ENCODE data around the gene RNF212. TPM values are rescaled to one million over a fixed set of nuclear protein-coding genes. Genes with fewer than 3 reads are reported as not detected.

Gene RNF212
- polyA plus RNA-seq, 6 donors from 2014 or later, result 0.79 to 11.6 (median 2.0) TPM

DNA sequence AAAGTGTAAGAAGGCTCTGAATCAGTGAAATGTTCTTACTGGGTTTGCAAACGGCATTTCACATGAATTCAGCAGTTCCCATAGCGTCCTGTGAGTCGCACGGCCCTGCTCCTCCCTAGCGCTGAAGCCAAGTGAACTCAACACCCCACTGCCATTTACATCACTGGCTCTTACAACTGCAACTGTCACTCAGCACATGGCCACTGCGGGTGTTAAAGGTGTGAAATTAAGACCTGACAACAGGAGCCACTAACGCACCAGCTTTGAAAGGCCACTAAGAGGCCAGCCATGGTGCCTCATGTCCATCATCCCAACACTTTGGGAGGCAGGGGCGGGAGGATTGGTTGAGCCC lies 31.7 kb downstream of the RNF212 start:
- H3K4me3 Mint-ChIP-seq, result peak overlapping the region in 5 of 8 donors; percentile 5 to 67 (median 57)
- H3K36me3 Mint-ChIP-seq, result no peaks in the 10 kb centered on the region
- H3K9me3 Mint-ChIP-seq, result peaks cover 0 to 7% (median 0%) of the 10 kb centered on the region in 7 donors
- peaks cover 14 to 23% (median 17%) of the 10 kb centered on the region in 3 donors for H3K4me1 Mint-ChIP-seq
- ATAC-seq (ENCODE audit: low read depth in 2 of 2) (no peak), DNase-seq (no peak)
- peak overlapping the region; percentile 34 to 88 (median 65) for H3K27ac Mint-ChIP-seq
- peaks cover 26 to 57% (median 37%) of the 10 kb centered on the region in 3 donors for H3K27me3 Mint-ChIP-seq

DNA sequence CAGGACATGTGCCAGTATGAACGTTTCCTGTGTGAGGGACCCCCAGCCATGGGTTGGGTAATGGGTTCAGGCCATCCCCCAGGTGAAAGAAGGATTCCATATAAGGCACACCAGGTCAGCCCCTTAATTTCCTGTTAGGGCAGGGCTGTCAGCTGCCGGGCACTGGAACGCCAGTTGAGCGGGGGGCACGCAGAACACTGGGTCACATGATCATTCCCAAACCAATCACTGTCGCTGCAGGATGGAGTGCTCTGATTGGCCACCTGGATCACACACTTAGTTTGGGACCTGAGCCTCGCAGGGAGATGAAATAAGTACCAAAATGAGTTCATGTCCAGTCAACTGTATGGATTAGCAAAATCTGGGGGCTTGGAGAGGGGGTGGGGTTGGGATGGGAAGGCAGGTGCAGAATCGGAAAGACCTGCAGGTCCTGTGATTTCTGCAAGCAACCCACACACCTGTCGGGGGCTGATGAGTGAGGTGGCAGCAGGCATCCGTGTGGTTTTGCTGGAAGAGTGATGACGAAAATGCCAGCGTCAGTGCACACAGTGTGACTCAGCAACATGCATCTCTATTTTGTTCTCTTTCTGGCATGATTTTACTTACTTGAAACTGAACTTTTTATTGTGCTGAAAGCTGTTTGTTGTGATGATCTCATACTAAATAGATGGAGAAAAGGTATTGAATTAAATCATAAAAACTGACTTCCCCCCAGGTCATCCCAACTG lies 32.2 kb downstream of the RNF212 start:
- no peaks in the 10 kb centered on the region for H3K36me3 Mint-ChIP-seq
- peaks cover 26 to 57% (median 34%) of the 10 kb centered on the region in 3 donors for H3K27me3 Mint-ChIP-seq
- DNase-seq (no peak), ATAC-seq (ENCODE audit: low read depth in 2 of 2) (no peak)
- H3K27ac Mint-ChIP-seq, result peak overlapping the region in 1 of 6 donors; percentile 62
- H3K9me3 Mint-ChIP-seq, result peaks cover 0 to 7% (median 0%) of the 10 kb centered on the region in 7 donors
- H3K4me1 Mint-ChIP-seq, result peaks cover 14 to 23% (median 17%) of the 10 kb centered on the region in 3 donors
- H3K4me3 Mint-ChIP-seq, result no peak overlapping the region

DNA sequence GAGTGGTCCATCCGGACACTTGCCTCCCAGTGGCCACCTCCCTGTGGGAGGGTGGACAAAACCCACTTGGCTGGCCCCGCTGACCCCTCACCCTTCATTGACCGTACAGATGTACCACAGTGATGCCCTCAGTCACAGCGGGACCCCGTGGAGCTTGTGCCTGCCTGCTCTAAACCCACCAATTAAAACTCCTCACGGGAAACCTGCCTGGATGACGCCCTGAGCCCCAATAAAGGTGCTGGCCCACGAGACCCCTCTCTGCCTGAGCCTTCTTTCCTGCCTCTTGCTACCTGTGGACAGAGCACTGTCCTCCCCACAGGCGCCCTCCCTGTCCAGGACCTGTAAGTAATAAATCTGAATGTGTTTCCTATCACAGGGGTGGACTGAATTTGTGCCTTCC lies 32.9 kb downstream of the RNF212 start:
- H3K9me3 Mint-ChIP-seq, result peaks cover 0 to 7% (median 0%) of the 10 kb centered on the region in 7 donors
- H3K4me1 Mint-ChIP-seq, result peaks cover 14 to 23% (median 17%) of the 10 kb centered on the region in 3 donors
- H3K27ac Mint-ChIP-seq, result peak overlapping the region in 1 of 6 donors; percentile 28
- peak overlapping the region in 1 of 8 donors; percentile 78 for H3K4me3 Mint-ChIP-seq
- H3K36me3 Mint-ChIP-seq, result no peaks in the 10 kb centered on the region
- H3K27me3 Mint-ChIP-seq, result peaks cover 26 to 50% (median 27%) of the 10 kb centered on the region in 3 donors
- DNase-seq (no peak), ATAC-seq (ENCODE audit: low read depth in 2 of 2) (no peak)

DNA sequence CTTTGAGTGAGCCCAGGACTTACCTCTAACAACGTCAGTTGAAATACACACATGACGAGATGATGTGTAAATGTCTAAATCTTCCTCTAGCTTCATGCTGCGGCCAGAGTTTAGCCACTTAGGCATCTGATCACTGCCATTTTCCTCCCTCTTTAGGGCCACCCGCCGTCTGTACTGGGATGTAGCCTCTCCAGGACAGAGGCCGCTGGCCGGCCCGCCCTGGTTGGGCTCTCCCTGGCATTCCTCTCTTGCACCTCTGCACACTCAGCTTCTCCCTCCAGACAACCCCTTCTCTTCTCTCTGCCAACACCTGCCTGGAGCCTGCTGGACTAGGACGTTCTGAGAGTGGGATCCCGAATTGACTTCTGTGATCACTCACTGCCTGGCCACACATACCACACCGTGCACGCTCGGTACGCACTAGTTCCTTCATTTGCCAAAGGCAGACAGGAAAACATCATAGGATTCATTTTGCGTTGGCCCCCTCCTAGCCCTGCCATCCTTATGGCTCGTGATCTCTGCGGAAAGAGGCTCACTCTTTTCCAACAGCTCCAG lies 33.6 kb downstream of the RNF212 start:
- H3K27ac Mint-ChIP-seq, result no peak overlapping the region
- peaks cover 21 to 46% (median 27%) of the 10 kb centered on the region in 3 donors for H3K27me3 Mint-ChIP-seq
- H3K36me3 Mint-ChIP-seq, result no peaks in the 10 kb centered on the region
- ATAC-seq (ENCODE audit: low read depth in 2 of 2), result no peak
- H3K4me3 Mint-ChIP-seq, result no peak overlapping the region
- H3K4me1 Mint-ChIP-seq, result peaks cover 14 to 23% (median 17%) of the 10 kb centered on the region in 3 donors
- peaks cover 0 to 7% (median 0%) of the 10 kb centered on the region in 7 donors for H3K9me3 Mint-ChIP-seq
- no peak for DNase-seq

DNA sequence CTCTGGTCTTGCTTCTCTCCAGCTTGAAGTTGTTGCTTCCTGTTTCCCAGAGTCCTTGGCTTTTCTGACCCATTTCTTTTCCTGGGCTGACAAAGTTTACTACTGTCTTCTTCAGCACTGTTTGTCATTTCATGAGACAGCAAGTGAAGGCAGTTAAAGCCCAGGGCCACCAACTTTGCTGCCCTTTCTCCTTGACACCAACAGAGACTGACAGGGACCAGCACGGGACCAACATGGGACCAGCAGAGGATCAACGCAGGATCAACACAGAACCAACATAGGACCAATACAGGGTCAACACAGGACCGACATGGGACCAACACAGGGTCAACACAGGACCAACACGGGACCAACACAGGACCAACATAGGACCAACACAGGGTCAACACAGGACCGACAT lies 34.9 kb downstream of the RNF212 start:
- H3K27me3 Mint-ChIP-seq, result peaks cover 21 to 44% (median 32%) of the 10 kb centered on the region in 3 donors
- peaks cover 14 to 23% (median 17%) of the 10 kb centered on the region in 3 donors for H3K4me1 Mint-ChIP-seq
- peaks cover 0 to 7% (median 0%) of the 10 kb centered on the region in 7 donors for H3K9me3 Mint-ChIP-seq
- no peak for DNase-seq
- H3K27ac Mint-ChIP-seq, result peak overlapping the region in 1 of 6 donors; percentile 52
- no peak overlapping the region for H3K4me3 Mint-ChIP-seq
- ATAC-seq (ENCODE audit: low read depth in 2 of 2), result no peak
- H3K36me3 Mint-ChIP-seq, result no peaks in the 10 kb centered on the region

DNA sequence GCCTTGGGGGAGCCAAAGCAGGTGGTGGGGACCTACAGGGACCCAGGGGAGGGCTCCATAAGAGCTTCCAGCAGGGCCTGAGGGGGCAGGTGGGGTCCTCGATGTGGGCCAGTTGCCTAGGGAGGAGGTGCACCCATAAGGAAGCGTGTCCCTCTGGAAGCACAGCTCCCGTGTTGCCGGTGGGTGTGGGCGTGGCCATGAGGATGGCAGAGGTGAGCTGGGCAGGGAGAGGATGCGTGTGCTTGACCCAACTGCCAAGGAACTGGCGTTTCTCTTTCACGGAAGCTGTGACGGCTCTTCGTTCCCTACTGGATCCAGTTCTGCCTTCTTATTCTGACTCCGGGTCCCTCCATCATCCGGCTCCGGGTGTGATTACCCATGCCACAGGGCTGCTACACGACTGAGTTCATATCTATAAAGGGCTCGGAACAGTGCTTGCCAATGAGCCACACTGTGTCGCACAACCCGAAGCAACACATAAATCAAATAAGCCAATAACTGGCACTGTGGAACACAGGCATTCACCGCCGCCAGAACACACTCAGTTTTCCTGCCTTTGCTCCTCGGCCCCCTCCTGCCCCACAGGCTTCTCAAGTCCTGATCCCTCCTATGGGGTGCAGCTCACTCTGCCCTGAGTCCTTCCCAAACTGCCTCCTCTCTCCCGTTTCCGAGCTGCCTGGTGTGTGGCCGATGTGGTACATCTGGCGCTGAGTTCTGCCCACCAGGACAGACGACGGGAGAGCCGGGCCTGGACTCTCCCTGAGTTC lies 35.5 kb downstream of the RNF212 start:
- peaks cover 21 to 38% (median 29%) of the 10 kb centered on the region in 3 donors for H3K27me3 Mint-ChIP-seq
- H3K36me3 Mint-ChIP-seq, result no peaks in the 10 kb centered on the region
- ATAC-seq (ENCODE audit: low read depth in 2 of 2) (no peak), DNase-seq (no peak)
- H3K4me1 Mint-ChIP-seq, result peaks cover 14 to 24% (median 15%) of the 10 kb centered on the region in 3 donors
- peaks cover 0 to 7% (median 0%) of the 10 kb centered on the region in 7 donors for H3K9me3 Mint-ChIP-seq
- peak overlapping the region in 1 of 6 donors; percentile 52 for H3K27ac Mint-ChIP-seq
- no peak overlapping the region for H3K4me3 Mint-ChIP-seq

DNA sequence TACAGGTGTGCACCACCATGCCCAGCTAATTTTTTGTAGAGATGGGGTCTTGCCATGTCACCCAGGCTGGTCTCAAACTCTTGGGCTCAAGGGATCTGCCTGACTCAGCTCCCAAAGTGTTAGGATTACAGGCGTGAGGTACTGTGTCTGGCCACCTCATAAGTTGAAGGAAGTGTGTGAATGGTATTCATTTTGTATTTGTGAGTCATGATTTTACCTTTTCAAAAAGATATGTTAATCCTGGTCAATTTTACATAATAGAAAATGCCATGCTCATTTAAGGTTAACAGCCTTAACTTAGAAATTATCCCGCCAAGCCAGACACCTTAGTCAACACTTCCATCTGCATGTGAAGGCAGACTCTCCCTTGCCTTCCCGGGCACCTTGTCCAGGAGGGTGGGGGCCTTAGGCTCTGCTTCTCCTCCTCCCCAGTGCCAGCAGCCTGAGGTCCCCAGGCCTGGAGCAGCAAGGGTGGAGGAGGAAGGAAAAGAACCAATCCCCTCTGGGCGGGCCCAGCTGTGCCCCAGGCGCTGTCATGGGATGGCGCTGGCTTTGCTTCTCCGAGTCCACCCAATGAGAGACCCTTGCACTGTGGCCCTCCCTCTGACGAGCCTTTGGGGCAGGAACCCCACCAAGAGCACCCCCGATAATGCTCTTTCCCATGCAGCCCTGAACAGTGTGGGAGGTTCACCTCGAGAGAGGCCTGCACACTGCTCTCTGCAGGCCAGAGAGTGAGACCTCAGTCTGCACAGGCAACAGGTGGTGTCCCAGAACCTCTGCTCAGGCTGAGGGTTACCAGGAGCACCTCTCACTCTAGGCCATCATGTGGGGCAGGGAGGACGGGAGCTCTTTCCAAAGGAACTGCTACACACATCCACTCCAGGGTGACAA lies 37.3 kb downstream of the RNF212 start:
- Mint-ChIP-seq H3K27me3 (peaks cover 7 to 24% (median 23%) of the 10 kb centered on the region in 3 donors), H3K4me1 (peaks cover 0 to 18% (median 12%) of the 10 kb centered on the region in 3 donors), H3K36me3 (no peaks in the 10 kb centered on the region), H3K4me3 (no peak overlapping the region), H3K9me3 (peaks cover 0 to 4% (median 0%) of the 10 kb centered on the region in 7 donors), H3K27ac (no peak overlapping the region)
- DNase-seq (no peak), ATAC-seq (ENCODE audit: low read depth in 2 of 2) (no peak)

DNA sequence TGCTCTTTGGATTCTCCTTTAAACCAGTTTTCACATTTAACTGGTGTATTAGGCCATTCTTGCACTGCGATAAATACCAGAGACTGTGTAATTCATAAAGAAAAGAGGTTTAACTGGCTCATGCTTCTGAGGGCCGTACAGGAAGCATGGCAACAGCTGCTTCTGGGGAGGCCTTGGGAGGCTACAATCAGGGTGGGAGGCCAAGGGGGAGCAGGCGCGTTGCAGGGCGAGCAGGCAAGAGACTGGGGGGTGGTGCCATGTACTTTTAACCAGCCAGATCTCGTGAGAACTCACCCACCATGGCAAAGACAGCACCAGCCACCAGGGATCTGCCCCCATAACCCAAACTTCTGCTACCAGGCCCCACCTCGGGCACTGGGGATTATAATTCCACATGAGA lies 38.1 kb downstream of the RNF212 start:
- Mint-ChIP-seq H3K27ac (no peak overlapping the region), H3K27me3 (peaks cover 7 to 21% (median 19%) of the 10 kb centered on the region in 3 donors), H3K4me3 (no peak overlapping the region), H3K4me1 (peaks cover 0 to 13% (median 12%) of the 10 kb centered on the region in 3 donors), H3K9me3 (peaks cover 0 to 1% (median 0%) of the 10 kb centered on the region in 7 donors), H3K36me3 (no peaks in the 10 kb centered on the region)
- no peak for ATAC-seq (ENCODE audit: low read depth in 2 of 2)
- no peak for DNase-seq

DNA sequence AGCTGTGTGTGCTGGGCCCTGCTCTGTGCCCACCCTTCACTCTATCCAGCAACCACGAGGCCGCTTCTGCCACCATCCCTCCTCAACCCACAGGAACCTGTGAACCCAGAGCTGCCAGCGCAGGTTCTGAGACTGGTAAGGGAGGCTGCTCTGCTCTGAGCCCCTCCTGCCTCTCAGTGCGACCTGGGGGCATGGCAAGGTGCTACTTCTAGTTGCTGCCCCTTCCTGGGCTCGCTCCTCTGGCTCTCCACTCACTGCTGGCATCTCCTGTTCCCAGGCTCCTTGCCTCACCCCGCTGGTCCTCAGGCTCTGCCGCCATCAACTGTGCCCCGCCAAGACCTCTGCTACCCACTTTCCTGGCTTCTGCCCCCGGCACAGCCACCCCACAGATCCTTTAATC lies 39.3 kb downstream of the RNF212 start:
- H3K36me3 Mint-ChIP-seq, result no peaks in the 10 kb centered on the region
- H3K27ac Mint-ChIP-seq, result peak overlapping the region in 2 of 6 donors; percentile 52 to 72
- peaks cover 0 to 24% (median 21%) of the 10 kb centered on the region in 3 donors for H3K27me3 Mint-ChIP-seq
- H3K4me3 Mint-ChIP-seq, result peak overlapping the region in 1 of 8 donors; percentile 74
- no peaks in the 10 kb centered on the region for H3K9me3 Mint-ChIP-seq
- peaks cover 0 to 13% (median 12%) of the 10 kb centered on the region in 3 donors for H3K4me1 Mint-ChIP-seq
- DNase-seq (no peak), ATAC-seq (ENCODE audit: low read depth in 2 of 2) (no peak)

DNA sequence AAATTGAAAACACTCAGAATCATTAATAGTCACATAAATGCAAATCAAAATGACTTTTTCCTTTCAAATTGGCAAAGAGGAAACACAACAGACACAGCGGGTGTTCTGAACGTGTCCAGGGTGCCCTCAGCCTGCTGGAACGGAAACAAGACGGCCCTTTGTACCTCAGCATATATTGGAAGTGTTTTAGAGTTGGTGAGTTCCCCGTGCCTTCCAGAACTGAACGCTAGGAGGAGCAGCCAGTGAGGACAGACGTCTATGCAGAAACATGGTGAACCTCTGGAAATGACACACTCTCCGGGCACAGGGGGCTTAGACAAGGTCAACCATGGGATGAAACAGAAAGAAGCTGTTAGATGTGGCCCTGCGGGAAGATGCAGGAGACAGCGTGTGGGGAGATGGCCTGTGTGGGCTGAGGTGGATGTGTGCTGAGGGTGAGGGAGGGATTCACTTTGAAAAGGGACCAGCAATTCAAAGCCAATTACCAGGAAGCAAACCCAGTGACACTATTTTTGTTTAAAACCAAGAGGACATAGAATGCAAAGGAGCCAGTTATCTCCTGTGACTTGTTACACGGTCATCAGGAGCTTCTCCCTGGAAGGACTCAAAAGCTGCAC lies 40.4 kb downstream of the RNF212 start:
- DNase-seq (peak; percentile 33), ATAC-seq (ENCODE audit: low read depth in 2 of 2) (peak; percentile 92 to 93)
- peaks cover 6 to 29% (median 27%) of the 10 kb centered on the region in 3 donors for H3K27me3 Mint-ChIP-seq
- H3K27ac Mint-ChIP-seq, result peak overlapping the region in 5 of 6 donors; percentile 0 to 75 (median 50)
- H3K36me3 Mint-ChIP-seq, result no peaks in the 10 kb centered on the region
- H3K4me1 Mint-ChIP-seq, result peaks cover 0 to 13% (median 12%) of the 10 kb centered on the region in 3 donors
- H3K4me3 Mint-ChIP-seq, result no peak overlapping the region
- no peaks in the 10 kb centered on the region for H3K9me3 Mint-ChIP-seq

DNA sequence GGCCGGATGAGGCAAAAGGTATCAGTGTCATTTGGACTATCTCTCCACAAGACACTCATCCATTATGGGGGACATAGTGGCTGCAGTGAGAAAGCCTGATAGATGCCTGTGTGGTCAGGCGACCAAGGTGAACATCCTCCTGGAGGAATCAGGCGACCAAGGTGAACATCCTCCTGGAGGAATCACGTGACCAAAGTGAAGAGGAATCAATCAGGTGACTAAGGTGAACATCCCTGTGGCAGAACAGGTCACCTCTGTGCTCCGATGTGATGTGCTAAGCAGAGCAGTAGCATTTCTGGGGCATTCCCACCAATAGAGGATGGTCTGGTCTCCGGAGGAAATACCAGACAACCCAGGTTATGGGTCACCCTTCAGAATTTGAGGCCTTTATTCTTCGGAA lies 44.0 kb downstream of the RNF212 start:
- H3K9me3 Mint-ChIP-seq, result peaks cover 0 to 5% (median 0%) of the 10 kb centered on the region in 7 donors
- H3K4me3 Mint-ChIP-seq, result no peak overlapping the region
- peak overlapping the region in 1 of 6 donors; percentile 76 for H3K27ac Mint-ChIP-seq
- ATAC-seq (ENCODE audit: low read depth in 2 of 2) (no peak), DNase-seq (no peak)
- no peaks in the 10 kb centered on the region for H3K36me3 Mint-ChIP-seq
- peaks cover 17 to 49% (median 45%) of the 10 kb centered on the region in 3 donors for H3K27me3 Mint-ChIP-seq
- H3K4me1 Mint-ChIP-seq, result peaks cover 0 to 13% (median 12%) of the 10 kb centered on the region in 3 donors

DNA sequence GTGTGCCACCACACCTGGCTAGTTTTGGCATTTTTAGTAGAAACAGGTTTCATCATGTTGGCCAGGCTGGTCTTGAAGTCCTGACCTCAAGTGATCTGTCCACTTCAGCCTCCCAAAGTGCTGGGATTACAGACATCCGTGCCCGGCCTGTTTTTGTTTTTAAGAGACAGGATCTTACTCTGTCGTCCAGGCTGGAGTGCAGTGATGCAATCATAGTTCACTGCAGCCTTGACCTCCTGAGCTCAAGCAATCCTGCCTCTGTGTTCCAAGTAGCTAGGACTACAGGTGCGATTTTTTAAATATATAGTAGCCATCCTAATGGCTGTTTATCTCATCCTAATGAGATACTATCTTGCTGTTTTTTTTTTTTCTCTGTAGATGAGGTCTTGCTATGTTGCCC lies 47.6 kb downstream of the RNF212 start:
- peaks cover 0 to 3% of the 10 kb centered on the region in 2 donors for H3K36me3 Mint-ChIP-seq
- ATAC-seq (ENCODE audit: low read depth in 2 of 2), result no peak
- DNase-seq, result no peak
- H3K27me3 Mint-ChIP-seq, result peaks cover 30 to 66% (median 64%) of the 10 kb centered on the region in 3 donors
- peak overlapping the region in 1 of 8 donors; percentile 47 for H3K4me3 Mint-ChIP-seq
- peaks cover 0 to 10% (median 5%) of the 10 kb centered on the region in 7 donors for H3K9me3 Mint-ChIP-seq
- H3K27ac Mint-ChIP-seq, result no peak overlapping the region
- peaks cover 0 to 10% (median 0%) of the 10 kb centered on the region in 3 donors for H3K4me1 Mint-ChIP-seq

All from naive B cell (primary cell).